Measurements from ENCODE around the gene NTM. TPM values are rescaled to one million over a fixed set of nuclear protein-coding genes. Genes with fewer than 3 reads are reported as not detected.

The NTM gene
- total RNA-seq, 1 donor from 2014 or later: not detected

DNA sequence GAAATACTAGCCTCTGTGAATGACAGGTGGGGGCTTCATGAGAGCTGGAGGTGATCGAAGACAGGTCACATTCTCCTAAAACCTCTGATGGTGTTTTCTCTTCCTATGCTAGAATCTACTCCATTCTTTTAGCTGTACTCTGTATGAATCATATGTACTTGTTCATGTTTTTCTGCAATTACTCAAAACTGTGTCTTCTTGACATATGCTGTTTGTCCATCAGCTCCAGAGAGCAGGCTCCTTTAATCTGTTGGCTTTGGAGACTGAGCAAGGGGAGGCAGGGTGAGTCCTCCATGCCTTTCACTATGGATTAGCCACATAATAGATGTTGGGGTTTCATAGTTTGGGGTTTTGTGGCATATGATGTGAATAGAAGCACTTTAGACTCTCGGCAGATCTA, 598.8 kb downstream of the NTM start:
- no peak for ATAC-seq
- DNase-seq (ENCODE audit: low spot score): no peak

DNA sequence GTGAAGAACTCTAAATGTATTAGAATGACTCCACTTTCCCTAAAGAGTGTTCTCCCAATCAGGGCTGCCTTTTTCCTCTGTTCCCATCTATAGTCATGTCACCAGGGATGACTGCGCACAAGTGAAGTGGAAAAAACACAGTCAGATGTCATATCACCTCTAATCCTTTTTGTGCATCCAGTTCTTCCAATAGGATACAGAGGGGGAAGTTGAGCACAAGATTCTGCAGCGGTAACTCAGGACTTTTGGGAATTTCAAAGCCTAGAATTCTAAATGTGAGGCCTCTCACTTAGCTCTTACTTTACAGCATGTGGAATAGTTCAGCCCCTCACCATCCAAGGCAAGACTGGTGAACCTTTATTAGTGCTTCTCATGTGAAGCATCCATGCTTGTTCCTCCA, 602.6 kb downstream of the NTM start:
- DNase-seq (ENCODE audit: low spot score) (no peak), ATAC-seq (no peak)

DNA sequence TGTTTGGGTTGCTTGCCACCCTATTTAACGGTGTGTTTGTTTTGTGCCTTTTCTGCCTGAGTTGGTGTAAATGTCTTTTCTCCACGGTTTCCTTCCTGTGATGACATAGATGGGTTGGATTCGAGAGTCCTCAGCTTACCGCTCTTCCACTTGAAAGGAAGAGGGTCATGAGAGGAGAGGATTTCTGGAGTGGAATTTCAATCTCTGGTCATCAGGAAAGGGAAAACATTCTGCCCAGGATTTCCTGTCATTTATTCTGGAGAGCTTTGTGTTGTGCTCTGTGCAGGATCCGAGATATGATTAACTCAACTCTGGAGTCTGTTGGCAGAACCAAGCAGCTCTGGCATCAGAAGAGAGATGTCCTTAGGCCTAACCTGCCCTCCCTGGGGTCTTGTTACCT, 605.2 kb downstream of the NTM start:
- DNase-seq (ENCODE audit: low spot score) (no peak), ATAC-seq (no peak)

DNA sequence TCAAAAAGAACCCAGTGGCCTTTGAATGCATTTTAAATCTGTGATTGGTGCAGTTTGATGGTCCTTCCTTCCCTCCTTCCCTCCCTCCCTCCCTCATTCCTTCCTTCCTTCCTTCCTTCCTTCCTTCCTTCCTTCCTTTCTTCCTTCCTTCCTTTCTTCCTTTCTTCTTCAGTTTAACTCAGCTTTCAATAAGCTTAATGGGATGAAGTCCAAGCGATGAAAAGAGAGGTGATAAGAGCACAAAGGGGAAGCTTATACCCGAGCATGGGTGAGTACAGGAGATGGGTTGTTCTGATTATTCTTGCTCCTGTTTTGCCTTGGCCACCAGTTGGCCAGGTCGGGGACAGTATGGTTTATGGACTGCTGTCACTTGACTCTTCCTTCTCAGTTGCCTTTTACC, 605.6 kb downstream of the NTM start:
- ATAC-seq (no peak), DNase-seq (ENCODE audit: low spot score) (no peak)

DNA sequence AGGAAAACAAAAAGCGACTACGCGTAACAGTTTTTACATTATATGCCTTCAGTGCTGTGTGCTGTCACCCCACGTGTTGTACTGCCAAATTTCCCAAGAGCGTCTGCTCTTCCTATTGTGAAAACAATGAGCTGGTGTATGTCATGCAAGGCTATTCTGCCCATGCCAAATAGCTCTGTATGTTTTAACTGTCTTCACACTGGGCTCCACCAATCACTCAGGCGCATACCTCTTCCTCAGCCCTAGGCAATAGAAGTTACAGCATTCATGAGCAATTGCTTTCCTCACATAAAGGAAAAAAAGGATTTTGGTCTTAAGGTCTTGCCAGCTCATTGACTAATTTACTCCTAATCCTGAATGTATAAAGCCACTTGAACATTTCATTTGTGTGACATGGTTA, 606.8 kb downstream of the NTM start:
- ATAC-seq: no peak
- no peak for DNase-seq (ENCODE audit: low spot score)

DNA sequence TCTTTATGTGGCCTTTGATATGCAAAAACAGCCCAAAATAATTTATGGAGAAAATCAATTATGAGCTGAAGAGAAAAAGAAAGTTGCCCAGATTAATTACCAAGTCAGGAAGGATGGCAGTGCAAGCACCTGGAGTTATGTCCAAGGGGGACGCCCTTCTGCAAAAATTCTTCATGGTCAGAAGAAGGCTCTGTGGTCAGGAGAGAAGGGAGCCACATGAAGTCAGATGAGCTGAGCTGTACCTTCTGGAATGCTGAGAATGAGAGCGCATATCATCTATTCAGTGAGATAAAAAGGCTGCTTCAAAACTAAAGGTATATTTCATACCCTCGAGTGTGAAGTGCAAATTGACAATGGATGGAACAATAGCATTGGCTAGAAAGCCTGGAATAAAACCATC, 607.4 kb downstream of the NTM start:
- DNase-seq (ENCODE audit: low spot score): no peak
- ATAC-seq: no peak

DNA sequence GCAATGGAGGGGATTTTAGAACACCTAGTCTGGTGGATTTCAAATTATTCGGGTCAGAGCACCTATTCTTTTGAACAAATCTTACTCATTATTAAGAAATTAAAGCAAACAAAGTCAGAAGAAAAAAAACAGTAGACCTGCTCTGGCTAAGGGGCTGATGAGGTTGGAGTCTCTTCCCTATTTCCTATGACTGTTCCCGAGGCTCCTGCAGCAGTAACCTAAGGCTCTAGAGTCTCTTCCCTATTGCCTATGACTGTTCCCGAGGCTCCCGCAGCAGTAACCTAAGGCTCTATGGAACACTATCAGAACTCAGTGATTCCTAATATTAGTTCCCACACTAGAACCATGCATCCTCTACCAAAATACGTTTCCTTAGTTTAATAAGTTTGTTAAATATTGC, 607.9 kb downstream of the NTM start:
- ATAC-seq (no peak), DNase-seq (ENCODE audit: low spot score) (no peak)

DNA sequence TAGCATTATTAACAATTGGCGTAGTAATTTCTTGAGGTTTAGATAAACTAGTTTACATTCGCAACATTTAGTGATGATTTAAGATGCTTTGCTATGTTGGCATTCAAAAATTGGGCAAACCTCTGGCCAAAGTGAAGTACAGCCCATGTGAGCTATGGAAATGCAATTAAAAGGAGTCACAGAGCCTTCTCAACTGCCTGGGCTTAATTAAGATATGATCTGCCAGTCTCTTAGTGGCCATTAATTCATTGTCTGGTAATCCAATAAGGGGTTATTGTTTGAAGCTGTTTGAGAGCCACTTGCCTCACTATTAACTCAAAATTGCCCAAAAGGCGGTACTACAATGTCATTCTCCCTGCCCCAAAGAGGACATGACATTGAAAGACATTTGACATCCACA, 608.9 kb downstream of the NTM start:
- no peak for DNase-seq (ENCODE audit: low spot score)
- no peak for ATAC-seq

DNA sequence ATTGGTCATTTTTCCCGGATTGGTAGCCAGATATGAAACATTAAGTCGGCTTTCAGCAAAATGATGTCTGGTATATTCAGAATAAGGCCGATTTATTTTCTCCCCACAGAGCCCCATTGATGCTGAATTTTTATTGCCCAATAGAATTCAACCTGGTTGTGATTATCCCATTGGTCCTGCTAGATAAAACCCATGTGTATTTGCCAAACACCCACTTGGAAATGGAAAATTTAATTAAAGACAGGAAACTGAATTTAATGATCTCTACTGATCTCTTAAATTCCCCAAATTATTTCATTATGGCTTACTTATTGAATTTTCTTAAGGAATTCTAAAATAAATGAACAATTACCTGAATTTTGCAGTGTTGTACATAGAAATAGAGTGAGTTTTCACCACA, 609.8 kb downstream of the NTM start:
- ATAC-seq (no peak), DNase-seq (ENCODE audit: low spot score) (no peak)

DNA sequence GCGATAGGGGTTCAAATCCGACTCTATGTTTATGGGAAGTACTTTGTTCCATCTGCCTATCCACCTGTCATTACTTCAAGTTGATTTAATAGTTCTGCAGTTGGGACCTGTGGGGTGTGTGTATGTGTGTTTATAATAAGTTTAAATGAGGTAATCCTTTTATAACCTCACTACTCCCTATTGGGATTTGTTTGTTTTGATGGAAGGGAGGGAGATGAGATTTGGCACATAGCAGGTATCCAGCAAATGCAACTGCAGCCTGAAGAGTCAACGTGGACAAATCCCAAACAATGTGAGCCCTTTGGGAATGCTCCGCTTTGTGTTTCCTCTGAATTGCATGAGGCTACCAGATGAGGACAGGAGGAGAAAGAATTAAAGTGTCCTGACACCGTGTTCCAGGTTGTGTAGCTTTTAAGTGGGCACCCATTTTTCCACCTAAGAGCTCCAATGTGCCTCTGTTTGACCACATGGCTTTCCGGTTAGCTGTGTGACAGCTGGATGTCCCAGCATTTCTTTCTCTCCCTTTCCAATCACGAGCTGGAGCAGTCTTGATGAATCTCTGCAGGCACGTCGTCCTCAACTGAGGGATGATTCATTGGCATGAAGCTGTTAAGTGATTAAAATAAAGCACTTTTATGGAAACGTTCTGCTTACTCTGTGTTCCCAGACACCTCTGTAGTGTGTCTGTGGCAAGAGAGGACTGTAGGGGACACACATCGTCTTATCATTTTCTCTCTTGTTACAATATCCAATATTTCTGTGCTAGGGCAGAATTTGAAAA, 610.7 kb downstream of the NTM start:
- no peak for ATAC-seq
- no peak for DNase-seq (ENCODE audit: low spot score)

DNA sequence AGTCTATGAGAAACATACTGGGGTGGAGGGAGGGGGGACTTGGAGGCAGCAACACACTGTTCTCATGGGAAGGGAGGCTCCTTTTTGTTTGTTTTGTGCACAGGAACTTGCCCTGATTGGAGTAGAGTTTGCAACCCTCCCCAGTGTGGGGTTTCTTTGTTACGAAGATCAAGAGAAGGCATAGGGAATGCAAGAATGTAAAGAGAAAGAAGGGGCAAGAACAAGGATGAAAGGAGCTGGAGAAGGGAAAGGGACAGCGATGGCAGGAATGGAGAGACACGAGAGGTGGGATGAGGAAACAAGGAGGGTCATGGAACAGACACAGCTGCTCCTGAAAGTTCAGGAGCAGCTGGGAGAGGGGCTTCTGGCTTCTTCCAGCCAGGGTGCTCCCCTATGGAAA, 611.7 kb downstream of the NTM start:
- DNase-seq (ENCODE audit: low spot score): no peak

DNA sequence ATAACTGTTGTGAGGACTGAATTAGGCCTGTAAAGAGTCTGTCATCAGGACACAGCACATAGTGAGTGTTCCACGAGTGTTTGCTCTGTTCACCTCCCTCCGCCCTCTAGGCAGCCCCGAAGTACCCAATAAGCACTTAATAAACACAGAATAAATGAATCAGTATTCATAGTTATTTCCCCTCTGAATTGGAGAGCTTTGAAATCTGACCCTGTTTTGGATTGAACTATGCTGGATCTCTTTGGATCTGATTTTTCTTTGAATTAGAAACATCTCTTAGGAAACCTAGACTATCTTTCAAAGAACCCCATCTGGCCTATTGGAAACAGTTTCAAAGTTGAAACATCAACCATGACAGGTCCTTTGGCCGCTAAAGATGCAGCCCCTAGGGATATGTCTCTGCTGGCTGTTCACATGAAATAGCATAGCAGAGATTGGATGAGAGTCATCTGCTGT, 615.5 kb downstream of the NTM start:
- DNase-seq (ENCODE audit: low spot score) (no peak), ATAC-seq (no peak)

More for the DNA sequence above, 611.7 kb downstream of the NTM start:
- no peak for ATAC-seq

DNA sequence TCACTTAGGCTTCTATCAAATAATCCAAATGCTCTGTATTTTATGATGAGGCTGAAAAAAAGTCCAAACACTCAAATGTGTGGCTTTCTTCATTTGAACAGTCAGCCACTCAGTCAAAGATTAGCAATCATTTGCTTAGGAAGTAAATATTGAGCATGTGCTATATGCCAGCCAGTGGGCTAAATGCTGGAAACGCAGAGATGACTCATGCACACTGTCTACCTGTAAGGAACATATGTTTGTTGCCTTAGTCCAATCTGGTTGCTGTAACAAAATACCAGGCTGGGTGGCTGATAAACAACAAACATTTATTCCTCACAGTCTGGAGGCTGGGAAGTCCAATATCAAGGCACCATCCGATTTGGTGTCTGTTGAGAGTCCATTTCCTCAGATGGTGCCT, 617.3 kb downstream of the NTM start:
- no peak for ATAC-seq
- no peak for DNase-seq (ENCODE audit: low spot score)

DNA sequence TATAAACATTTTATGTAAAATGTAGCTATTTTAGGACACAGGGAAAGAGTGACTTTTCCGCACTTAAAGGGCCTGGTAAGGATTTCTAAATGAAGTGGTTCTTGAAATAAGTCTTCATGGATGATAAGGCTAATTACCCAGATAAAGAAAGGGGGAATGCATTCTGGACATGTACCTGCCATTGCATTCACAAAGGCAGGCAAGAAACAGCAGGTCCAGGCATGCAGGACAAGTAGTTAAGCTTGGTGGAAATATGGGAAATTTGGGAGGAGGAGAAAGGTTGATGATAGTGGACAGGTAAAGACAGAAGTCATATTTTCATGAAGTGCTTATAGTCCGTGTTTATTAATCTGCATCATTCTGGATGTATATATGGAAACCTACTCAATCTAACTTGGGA, 621.2 kb downstream of the NTM start:
- DNase-seq (ENCODE audit: low spot score): no peak
- no peak for ATAC-seq

DNA sequence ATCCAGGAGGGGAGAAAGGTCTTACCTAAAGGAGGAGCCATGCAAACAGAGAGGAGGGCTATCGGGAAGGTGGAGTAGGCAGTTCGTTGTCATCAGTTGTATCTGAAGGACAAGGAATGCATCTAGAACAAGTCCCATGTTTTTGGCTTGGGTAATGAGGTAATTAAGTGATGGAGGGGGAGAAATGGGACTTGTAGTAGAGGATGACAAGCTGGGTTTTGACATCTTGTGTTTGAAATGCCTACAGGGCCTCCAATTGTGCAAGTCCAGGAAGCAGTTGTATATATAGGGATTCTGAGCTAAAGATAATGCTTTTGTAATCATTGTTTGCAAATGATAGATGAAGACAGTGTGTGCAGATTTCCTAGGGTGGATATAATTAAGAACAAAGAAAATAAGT, 622.8 kb downstream of the NTM start:
- no peak for ATAC-seq
- DNase-seq (ENCODE audit: low spot score): no peak

DNA sequence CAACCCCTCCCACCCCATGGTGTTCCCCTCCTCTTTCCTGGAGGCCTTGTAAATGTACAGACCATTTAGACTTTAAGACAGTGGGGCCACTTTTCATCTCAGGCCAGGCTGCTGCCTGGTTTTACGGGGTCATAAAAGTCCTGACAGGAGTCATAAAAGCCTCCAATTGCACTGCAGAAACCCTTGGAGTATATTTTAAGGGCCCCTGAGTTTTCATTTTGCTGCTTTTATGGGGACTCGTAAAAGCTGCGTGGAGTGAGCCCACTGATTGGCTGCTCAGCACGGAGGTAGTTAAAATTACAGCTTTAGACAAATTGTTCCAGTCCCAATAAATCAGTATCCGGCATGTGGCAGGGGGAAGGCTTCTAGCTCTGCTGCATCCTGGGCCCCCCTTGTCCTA, 627.6 kb downstream of the NTM start:
- no peak for ATAC-seq
- no peak for DNase-seq (ENCODE audit: low spot score)

DNA sequence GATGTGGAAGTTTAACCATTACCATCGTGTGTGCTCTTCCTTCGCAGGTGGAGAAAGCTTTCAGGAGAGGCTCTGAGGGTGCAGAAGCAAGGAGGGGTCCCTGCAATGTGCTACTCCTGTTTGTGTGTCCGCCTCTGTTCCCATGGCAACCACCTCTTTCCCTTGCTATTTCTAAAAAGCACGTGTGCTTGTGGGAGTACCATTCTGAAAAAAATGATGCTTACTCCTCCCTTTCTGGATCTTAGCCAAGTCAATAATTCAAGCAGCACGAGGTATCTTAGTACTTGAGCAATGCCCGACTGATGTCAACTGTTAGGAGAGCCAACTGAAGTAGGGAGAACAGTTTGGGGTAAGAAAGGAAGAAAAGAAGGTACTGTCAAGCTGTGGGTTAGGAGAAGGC, 628.7 kb downstream of the NTM start:
- ATAC-seq: no peak
- DNase-seq (ENCODE audit: low spot score): no peak

DNA sequence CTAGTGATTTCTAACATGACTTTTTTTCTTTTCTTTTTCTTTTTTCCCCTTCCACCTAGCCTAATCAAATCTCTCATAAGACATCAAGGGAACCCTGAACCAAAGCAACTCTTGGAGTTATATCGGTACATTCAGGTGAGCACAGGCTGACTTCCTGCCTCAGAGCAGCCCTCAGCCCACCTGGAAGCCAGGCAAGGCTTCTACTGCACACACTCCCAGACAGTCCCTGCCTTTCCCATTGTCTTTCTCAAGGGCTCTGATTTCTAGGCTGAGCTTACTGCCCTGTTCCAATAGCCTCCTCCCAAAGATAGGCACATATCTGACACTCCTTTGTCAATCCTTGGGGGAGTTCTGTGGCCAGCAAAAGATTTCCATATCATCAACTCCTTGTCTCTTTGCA, 629.5 kb downstream of the NTM start:
- no peak for ATAC-seq
- DNase-seq (ENCODE audit: low spot score): no peak

DNA sequence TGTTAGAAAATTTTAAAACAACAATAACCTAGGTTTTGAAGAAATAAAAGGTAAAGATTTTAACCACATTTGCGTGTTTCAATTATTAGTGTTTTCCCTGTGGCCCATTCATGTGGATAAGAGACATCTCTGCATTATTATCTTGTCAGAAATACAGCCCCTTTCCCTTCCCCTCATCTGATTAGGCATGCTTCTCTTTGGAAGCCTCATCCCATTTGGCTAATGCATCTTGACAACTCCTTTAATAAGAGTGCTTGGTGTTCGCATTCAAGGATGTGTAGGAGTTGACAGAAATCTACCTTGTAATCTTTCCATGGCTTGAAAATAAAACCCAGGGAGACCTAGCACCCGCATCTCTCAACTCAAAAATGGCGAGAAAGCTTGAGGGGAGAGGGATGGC, 635.5 kb downstream of the NTM start:
- ATAC-seq (no peak), DNase-seq (ENCODE audit: low spot score) (no peak)

DNA sequence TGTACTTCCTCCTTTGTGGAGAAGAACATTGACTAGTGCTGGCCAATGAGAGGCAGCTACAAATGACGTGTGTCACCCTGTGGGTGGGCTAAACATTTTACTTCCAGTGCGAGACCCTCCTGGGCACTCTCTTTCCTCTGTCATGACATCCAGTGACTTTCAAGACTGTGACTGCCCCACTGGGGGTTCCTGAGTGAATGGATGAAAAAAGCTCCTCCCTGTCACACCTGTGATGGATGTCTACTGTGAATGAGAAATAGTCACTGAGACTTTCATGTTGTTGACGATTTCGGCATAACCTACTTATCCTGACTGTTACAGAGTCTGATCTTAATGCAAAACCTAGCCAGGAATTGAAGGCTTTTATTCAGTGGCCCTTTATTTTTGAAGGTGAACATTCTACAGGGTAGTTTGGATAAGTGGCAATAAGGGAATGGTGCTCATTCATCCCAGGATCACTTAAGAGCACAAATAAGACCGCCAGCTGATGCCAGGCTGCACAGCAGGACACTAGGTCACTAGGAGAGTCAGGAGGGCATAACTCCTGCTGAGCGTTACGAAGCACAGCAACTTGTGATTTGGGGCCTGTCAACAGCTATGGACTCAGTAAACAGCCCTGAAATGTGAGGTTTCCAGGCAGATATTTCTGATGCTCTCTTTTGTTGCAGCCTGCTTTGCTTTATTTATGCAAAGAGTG, 636.6 kb downstream of the NTM start:
- ATAC-seq: no peak
- DNase-seq (ENCODE audit: low spot score): no peak

DNA sequence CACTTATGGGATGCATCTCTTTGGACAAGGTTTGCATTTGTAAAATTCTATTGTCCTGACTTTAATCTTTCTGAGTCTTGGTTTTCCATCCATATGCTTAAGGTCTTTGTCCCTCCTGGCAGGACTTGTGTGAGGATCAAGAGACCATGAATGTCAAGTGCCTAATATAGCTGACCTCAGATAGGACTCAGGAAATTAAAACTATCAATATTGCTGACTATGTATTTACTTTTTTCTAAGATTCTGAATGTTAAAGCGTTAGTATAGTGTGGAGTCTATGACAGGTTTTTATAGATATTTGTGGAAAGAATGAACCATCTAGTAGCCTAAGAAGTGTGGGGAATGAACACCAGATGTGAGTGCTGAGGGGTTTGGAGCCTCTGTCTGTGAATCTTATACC, 637.8 kb downstream of the NTM start:
- DNase-seq (ENCODE audit: low spot score) (no peak), ATAC-seq (no peak)

DNA sequence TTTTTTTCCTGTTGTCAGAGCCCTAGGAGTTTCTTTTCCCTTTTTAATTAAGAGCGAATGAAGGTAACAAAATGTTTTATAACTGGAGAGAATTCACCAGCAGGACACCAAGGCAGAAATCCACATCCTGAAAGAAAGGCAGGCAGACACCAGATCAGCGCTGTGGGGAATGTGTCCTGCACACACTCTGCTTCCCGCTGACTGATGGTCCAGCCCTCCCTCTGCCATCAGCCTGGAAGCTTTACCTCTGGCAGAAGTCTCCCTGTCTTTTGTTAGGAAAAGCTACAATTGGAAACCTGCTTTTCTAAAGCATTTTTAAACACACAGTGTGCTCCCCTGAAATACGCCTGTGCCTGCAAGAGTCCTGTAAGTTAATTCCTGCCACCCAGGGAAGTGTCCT, 638.5 kb downstream of the NTM start:
- no peak for DNase-seq (ENCODE audit: low spot score)
- ATAC-seq: no peak

DNA sequence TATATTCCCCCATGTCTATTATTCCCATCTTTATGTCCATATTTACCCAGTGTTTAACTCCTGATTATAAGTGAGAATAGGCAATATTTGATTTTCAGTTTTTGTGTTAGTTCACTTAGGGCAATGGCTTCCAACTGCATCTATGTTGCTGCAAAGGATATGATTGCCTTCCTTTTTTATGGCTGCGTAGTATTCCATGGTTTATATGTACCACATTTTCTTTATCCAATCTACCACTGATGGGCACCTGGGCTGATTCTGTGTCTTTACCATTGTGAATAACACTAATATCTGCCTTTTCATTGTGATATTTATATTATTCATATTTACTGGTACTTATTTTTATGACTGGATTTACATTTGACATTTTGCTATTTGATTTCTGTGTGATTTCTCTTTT, 649.6 kb downstream of the NTM start:
- DNase-seq (ENCODE audit: low spot score): no peak
- no peak for ATAC-seq
